ENCODE data around the gene OXCT1. TPM values are rescaled to one million over a fixed set of nuclear protein-coding genes. Genes with fewer than 3 reads are reported as not detected.
"Not testable (repeated sequence)": the region's sequence is repeated elsewhere in the genome, so short reads cannot be mapped to it uniquely, and the experiment has no call there.

Gene OXCT1
- total RNA-seq, 1 donor from 2014 or later: 63.0 TPM

DNA sequence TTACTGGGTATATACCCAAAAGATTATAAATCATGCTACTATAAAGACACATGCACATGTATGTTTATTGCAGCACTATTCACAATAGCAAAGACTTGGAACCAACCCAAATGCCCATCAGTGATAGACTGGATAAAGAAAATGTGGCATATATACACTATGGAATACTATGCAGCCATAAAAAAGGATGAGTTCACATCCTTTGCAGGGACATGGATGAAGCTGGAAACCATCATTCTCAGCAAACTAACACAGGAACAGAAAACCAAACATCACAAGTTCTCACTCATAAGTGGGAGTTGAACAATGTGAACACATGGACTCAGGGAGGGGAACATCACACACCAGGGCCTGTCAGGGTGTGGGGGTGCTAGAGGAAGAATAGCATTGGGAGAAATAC, 155.8 kb downstream of the OXCT1 start:
- DNase-seq: not testable (repeated sequence)

DNA sequence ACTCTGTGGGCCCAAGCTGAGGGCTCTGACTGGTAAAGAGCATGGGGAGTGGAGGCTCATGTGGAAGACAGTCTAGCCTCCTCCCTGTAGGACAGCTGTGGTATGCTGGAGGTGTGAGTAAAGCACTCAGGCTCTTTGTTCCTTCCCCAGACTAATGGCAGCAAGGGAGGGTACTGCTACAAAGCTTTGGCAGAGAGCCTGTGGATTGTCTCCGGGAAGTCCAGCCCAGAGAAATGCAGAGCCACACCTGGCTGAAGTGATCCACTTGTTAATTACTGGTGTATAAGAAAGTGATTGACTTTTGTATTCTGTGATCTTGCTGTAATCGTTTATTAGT, 161.7 kb downstream of the OXCT1 start:
- DNase-seq: no peak

DNA sequence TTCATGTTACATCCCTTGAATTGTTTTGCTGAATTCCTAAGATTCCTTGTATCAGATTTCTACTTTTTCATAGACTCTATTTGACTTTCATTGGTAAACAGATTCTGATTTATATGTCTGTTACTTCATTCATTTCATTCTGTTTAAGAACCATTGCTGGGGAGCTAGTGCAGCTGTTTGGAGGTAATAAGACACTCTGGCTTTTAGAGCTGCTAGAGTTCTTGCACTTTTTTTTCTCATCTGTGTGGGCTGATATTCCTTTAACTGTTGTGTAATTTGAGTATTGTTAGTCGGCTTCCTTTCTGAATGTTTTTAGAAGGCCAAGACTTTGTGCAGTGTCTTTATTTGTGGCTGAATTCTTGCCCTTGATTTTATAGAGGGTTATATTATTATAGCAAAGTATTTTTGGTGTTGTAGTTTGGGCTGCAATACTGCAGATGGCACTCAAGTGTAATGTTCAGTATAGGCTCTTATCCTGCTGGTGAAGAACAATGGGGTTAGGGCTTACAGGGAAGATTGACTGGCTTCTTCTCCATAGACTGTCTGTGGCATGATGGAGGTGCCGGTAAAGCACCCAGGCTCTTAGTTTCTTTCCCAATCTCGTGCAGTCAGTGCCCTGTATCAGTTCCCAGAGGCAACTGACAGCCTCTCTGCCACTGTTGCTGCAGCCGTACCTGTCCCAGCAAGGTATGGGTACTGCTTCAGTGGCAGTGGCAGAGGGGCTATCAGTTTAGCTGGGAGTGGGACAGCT, 162.2 kb downstream of the OXCT1 start:
- no peak for DNase-seq

DNA sequence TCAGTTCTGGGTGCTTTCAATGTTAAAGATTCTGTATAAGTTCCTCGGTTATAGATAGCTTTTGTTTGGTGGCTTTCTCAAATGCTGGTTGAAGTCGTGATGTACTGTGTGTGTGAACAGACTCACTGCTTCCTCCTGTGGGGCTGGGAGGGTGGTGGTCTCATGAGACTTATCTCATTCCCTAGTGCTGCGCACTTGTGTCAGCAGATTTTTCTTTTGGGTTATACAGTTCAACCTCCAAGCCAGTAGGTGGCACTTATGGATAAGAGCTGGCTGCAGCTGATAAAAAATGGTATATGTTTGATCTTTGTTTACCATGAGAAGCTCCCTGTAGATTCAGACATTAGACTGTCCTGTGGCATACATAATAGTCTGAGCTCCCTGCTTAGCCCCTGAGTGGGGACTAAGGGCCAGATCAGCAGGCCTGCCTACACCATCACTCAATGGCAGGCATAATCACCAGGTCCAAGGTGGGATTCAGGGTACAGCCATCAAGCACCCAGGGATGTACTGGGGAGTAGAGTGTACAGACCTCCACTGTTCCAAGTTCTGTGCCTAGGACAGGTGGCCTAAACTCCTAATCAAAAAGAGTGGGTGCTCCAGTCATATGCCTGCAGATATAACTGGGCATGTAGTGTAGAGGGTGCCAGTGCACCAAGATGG, 174.2 kb downstream of the OXCT1 start:
- DNase-seq: no peak

DNA sequence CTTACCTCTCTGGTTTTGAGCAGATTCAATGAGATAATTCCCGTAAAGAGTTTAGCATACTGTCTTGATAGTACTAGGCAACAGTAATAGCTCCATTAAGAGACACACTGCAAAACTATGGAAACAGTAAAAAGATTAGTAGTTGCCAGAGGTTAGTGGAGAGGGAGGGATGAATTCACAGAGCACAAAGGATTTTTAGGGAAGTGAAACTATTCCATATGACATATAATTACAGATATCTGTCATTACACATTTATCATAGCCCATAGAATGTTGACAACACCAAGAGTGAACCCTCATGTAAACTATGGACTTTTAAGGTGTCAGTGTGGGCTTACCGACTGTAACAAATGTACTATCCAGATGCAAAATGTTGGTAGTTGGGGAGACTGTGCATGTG, 183.5 kb downstream of the OXCT1 start:
- no peak for DNase-seq

DNA sequence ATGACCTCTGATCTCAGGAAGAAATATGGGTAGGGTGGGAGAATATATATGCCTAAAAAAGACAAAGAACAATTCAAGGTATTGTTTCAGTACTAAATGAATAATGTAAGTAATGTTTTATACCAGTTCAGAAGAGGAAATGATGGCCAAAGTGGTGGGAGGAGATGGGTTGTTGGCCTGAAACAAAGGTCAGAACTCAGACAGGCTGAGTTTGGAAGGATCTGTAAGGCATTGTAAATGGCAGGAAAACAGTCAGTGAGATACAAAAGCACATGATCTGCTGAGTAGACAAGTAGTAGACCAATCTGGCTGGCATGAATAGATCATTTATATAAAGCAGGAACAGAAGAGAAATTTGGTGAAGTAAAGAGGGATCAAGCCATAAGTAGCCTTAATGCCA, 184.0 kb downstream of the OXCT1 start:
- no peak for DNase-seq

DNA sequence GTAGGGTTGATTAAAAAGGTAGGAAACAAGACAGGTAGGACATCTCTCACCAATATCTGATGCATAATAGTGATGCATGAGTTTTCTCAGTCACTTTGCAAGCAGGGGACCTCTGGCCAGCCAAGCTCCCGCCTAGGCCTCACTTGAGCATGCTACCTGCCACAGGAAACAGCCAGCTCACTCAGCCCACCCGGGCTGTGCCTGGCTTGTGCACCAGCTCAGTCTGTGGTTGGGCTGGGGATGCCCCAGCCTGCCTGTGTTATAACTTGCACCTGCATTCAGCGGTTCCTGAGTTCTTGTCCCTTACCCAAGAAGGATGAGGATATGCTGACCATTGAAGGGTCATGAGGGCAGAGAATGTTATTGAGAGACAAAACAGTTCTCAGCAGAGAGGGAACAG, 187.0 kb downstream of the OXCT1 start:
- DNase-seq: no peak

DNA sequence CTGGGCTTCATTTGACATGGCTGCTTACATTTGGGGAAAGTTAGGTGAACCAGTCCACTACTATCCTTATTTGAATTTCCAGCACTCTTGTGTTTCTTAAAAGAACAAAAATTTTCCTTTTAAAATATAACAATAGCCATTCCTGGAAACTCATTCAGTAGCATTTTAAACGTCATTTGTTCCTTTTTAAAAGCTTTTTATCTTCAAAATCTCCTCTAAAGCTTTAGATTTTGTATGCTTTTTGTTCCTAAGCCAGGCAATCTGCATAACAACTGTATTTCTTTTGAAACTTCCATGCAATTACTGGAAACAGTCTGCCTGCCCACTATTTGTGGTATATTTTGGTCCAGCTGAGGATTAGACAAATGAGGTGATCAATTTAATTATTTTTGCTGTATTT, 187.6 kb downstream of the OXCT1 start:
- DNase-seq: no peak

DNA sequence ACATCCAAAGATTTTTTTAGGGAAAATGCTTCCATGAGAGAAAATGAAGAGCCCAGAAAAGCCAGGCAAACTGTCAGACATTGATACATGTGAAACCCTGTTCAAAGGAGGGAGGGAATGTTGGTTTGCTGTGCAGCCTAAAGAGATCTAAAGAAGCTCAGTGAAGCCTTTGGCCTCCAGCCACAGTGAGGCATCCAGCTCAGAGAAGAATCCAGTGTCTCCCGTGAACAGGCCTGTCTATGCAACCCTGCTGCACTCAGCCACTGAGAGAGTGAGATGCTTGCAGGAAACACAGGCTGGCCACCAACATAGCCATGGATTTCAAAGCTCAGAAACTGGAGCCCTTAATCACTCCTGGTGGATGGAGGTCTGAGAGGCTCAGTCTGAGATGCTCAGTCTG, 188.4 kb downstream of the OXCT1 start:
- no peak for DNase-seq

Other genes with a start within 250 kb of the OXCT1 start
- 25.0 TPM for gene RIMOC1, start 33.9 kb upstream of the OXCT1 start, total RNA-seq
- 18.6 TPM for gene FBXO4, start 54.9 kb upstream of the OXCT1 start, total RNA-seq